BE2C (cell line): Measurements from ENCODE around the gene DDX10.
A peak's percentile ranks its signal among the peaks of the same experiment; 100 is the strongest.
"Not testable (repeated sequence)": the region's sequence is repeated elsewhere in the genome, so short reads cannot be mapped to it uniquely, and the experiment has no call there.

Source experiments
- DNase-seq: peaks from one replicate; pipeline ENCODE4 v3.0.0-alpha.2; 2020
- H3K27me3 ChIP-seq: fragments of 250-450 bp; sonication (Bioruptor Pico); 2 replicates; pipeline ENCODE4 v1.5.1; 2020; ENCODE audit warnings: mild to moderate bottlenecking
- H3K36me3 ChIP-seq: fragments of 250-450 bp; sonication (Bioruptor Pico); 2 replicates; pipeline ENCODE4 v1.5.1; 2020; ENCODE audit warnings: mild to moderate bottlenecking
- H3K4me1 ChIP-seq: fragments of 250-450 bp; sonication (Bioruptor Pico); 2 replicates; pipeline ENCODE4 v1.5.1; 2020
- H3K4me3 ChIP-seq: 2 replicates; pipeline ENCODE4 v1.5.1; 2011; ENCODE audit warnings: low read depth, low read length
- H3K9me3 ChIP-seq: fragments of 250-450 bp; sonication (Bioruptor Pico); 2 replicates; pipeline ENCODE4 v1.5.1; 2020
- TF ChIP-seq, protein P1 (sequence below): IDR thresholded peaks from 2 replicates; pipeline ENCODE4 v1.5.1; 2012; ENCODE audit warnings: mild to moderate bottlenecking, low read depth, low read length

The DDX10 gene

GRCh38 chr11:108647701-108648527, 17.0 kb upstream of the DDX10 start:
- no peaks in the 10 kb centered on the region for H3K9me3 ChIP-seq
- no peak overlapping the region for H3K4me3 ChIP-seq
- H3K27me3 ChIP-seq = no peaks in the 10 kb centered on the region; the same call in 1 of the 2 replicates
- no peaks in the 10 kb centered on the region for H3K36me3 ChIP-seq
- TF ChIP-seq, protein P1, sequence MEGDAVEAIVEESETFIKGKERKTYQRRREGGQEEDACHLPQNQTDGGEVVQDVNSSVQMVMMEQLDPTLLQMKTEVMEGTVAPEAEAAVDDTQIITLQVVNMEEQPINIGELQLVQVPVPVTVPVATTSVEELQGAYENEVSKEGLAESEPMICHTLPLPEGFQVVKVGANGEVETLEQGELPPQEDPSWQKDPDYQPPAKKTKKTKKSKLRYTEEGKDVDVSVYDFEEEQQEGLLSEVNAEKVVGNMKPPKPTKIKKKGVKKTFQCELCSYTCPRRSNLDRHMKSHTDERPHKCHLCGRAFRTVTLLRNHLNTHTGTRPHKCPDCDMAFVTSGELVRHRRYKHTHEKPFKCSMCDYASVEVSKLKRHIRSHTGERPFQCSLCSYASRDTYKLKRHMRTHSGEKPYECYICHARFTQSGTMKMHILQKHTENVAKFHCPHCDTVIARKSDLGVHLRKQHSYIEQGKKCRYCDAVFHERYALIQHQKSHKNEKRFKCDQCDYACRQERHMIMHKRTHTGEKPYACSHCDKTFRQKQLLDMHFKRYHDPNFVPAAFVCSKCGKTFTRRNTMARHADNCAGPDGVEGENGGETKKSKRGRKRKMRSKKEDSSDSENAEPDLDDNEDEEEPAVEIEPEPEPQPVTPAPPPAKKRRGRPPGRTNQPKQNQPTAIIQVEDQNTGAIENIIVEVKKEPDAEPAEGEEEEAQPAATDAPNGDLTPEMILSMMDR = peak; percentile 84
- peak; percentile 70 for DNase-seq
- H3K4me1 ChIP-seq = no peaks in the 10 kb centered on the region

DNA sequence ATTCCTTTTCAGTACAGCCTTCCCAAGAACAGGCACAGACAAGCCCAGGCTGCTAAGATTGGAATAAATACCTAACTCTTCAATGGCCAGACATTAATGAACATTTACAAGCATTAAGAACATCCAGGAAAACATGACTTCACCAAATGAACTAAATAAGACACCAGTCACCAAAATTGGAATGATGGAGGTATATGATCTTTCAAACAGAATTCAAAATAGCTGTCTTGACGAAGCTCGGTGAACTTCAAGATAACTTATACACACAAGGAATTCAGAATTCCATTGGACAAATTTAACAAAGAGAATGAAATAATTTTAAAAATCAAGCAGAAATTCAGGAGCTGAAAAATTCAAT, 16.4 kb upstream of the DDX10 start:
- Histone ChIP-seq H3K27me3 (no peaks in the 10 kb centered on the region; the same call in 1 of the 2 replicates), H3K4me1 (no peaks in the 10 kb centered on the region), H3K36me3 (no peaks in the 10 kb centered on the region), H3K4me3 (no peak overlapping the region), H3K9me3 (no peaks in the 10 kb centered on the region)
- TF ChIP-seq, protein P1 = no peak
- no peak for DNase-seq

DNA sequence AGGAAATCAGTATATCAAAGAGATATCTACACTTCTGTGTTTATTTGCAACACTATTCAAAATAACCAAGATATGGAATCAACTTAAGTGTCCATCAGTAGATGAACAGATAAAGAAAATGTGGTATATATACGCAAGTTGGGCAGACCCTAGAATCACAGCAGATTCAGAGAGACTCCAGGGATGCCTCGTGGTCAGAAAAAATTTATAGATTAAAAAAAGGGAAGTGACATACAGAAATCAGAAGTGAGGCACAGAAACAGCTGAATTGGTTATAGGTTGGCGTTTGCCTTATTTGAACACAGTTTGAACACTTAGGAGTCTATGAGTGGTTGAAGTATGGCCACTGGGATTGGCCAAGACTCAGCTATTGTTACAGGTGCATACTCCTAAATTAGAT, 10.8 kb upstream of the DDX10 start:
- not testable (repeated sequence) for H3K27me3 ChIP-seq, DNase-seq, H3K9me3 ChIP-seq, H3K4me3 ChIP-seq, H3K36me3 ChIP-seq, H3K4me1 ChIP-seq

DNA sequence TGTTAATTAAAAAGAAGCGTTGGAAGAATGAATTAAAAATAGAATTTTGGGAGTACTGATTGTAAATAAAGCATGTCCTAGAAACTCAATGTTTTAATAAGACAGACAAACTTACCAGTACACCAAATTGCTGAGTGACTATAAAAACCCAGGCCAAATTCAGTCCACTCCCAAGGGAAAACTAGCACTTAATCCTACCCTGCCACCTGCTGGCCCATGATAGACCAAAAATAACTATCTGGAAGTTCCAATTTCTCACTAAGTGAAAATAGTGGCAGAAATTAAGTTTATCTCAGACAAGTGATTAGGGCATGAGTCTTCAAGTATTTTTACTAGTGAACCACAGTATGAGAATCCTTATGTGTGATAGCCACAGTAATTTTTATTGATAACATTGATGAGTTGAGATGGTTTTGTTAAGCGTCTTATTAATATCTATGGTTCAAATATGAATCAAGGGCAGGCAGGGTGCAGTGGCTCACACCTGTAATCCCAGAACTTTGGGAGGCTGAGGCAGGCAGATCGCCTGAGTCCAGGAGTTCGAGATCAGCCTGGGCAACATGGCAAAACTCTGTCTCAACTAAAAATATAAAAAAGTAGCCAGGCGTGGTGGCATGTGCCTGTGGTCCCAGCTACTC, 9.8 kb upstream of the DDX10 start:
- H3K9me3 ChIP-seq = no peaks in the 10 kb centered on the region

GRCh38 chr11:108662700-108663099, 2.2 kb upstream of the DDX10 start:
- Histone ChIP-seq H3K4me1 (0 out of 2 replicates have a peak, but pooled peaks cover 4% of the 10 kb centered on the region), H3K27me3 (no peaks in the 10 kb centered on the region), H3K36me3 (peaks cover 3% of the 10 kb centered on the region), H3K4me3 (no peak overlapping the region), H3K9me3 (no peaks in the 10 kb centered on the region)
- TF ChIP-seq, protein P1 = no peak
- DNase-seq = no peak

More for the DNA sequence above, 9.8 kb upstream of the DDX10 start:
- Histone ChIP-seq H3K4me1 (no peaks in the 10 kb centered on the region), H3K4me3 (no peak overlapping the region), H3K36me3 (no peaks in the 10 kb centered on the region), H3K27me3 (no peaks in the 10 kb centered on the region; the same call in 1 of the 2 replicates)
- peak; percentile 55 for DNase-seq
- TF ChIP-seq, protein P1 = peak; percentile 80

DNA sequence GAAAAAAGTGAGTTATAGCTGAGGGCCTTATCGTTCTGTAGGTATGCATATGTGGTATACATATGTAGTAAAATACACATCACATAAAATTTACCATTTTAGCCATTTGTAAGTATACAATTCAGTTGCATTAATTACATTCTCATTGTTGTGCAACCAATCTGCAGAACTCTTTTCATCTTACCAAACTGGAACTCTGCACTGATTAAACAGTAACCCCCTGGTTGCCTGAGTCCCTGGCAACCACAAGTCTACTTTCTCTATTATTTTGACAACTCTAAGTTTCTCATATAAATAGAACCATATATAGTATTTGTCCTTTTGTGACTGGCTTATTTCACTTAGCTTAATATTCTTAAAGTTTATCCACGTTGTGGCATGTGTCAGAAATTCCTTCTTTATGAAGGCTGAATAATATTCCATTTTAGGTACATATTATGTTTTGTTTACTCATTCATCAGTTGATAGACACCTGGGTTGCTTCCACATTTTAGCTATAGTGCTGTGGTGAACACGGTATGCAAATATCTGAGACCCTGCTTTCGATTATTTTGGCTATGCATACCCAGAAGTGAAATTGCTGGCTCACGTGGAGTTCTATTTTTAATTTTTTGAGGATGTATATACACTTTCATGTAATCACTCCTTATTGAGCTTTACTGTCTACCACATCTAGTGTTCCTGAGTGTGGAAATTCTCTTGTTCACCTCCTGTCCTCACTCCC, 1.6 kb upstream of the DDX10 start:
- no peak for DNase-seq
- Histone ChIP-seq H3K36me3 (peaks cover 3% of the 10 kb centered on the region), H3K4me1 (0 out of 2 replicates have a peak, but pooled peaks cover 4% of the 10 kb centered on the region), H3K4me3 (no peak overlapping the region), H3K27me3 (no peaks in the 10 kb centered on the region), H3K9me3 (no peaks in the 10 kb centered on the region)
- TF ChIP-seq, protein P1 = no peak
